A549 (cell line): ENCODE data around the gene HSPB9. TPM values are rescaled to one million over a fixed set of nuclear protein-coding genes. Genes with fewer than 3 reads are reported as not detected.

ENCODE experiments used
- ATAC-seq, 2 experiments: fragments of 200-7000 bp in 1 of 2; fragments of >200 bp in 1 of 2; cut with Nextera tagmentation in 1 of 2; cut with Tn5 transposase in 1 of 2; 3 replicates each; pipeline versions ENCODE4 v1.8.0 to v1.9.1; 2018 to 2020; ENCODE audit warnings: mild to moderate bottlenecking in 1 of 2, moderate library complexity in 1 of 2
- CTCF ChIA-PET: fragments of 300-600 bp; sonication (Branson Sonifier 250); formaldehyde crosslinking; extraction: SDS; loops from one replicate; lab custom pipeline; 2021; ENCODE audit warnings: antibody characterized with exemption, inconsistent platforms; lab: Yijun Ruan, JAX
- POLR2A ChIA-PET: fragments of 350-600 bp; formaldehyde crosslinking; extraction: SDS; loops from one replicate; lab custom pipeline; 2021; ENCODE audit warnings: antibody characterized with exemption, inconsistent platforms; lab: Yijun Ruan, JAX
- DNase-seq, 2 experiments: peaks; one replicate each; pipeline versions ENCODE4 v3.0.0 to v3.0.0-alpha.2; 2011 to 2016; ENCODE audit warnings: low read depth in 1 of 2, low spot score in 1 of 2
- FAIRE-seq: peaks from 2 replicates; lab custom pipeline; 2011; peaks lifted over from hg19 to GRCh38; lab: Jason Lieb, UNC
- H3K27ac ChIP-seq, 2 experiments: fragments of >200 bp; sonication (Bioruptor Twin); formaldehyde crosslinking; 3 replicates each; pipeline ENCODE4 v1.5.1; 2016 to 2017
- H3K4me1 ChIP-seq: fragments of >200 bp; sonication (Bioruptor Twin); formaldehyde crosslinking; 3 replicates; pipeline ENCODE4 v1.6.1; 2016
- H3K4me2 ChIP-seq: fragments of >200 bp; sonication (Bioruptor Twin); formaldehyde crosslinking; 3 replicates; pipeline ENCODE4 v1.6.1; 2016
- H3K4me3 ChIP-seq: fragments of >200 bp; sonication (Bioruptor Twin); formaldehyde crosslinking; 3 replicates; pipeline ENCODE4 v1.5.1; 2016
- H3K9me3 ChIP-seq: fragments of >200 bp; sonication (Bioruptor Twin); formaldehyde crosslinking; 3 replicates; pipeline ENCODE4 v1.6.1; 2016
- ATOH8 ChIP-seq: fragments of 250-450 bp; sonication (Bioruptor Pico); IDR thresholded peaks from 2 replicates; pipeline ENCODE4 v1.5.0; 2020; ENCODE audit warnings: low read depth, mild to moderate bottlenecking, moderate library complexity
- CEBPB ChIP-seq, 2 experiments: fragments of >200 bp in 1 of 2; sonication (Bioruptor Twin) in 1 of 2; formaldehyde crosslinking in 1 of 2; IDR thresholded peaks; 2 replicates each; pipeline ENCODE4 v1.6.1; 2012 to 2016
- CTCF ChIP-seq: fragments of >200 bp; sonication (Bioruptor Twin); formaldehyde crosslinking; IDR thresholded peaks from 3 replicates; pipeline ENCODE4 v1.5.1; 2016
- E2F6 ChIP-seq: IDR thresholded peaks from 2 replicates; pipeline ENCODE4 v1.6.1; 2012; ENCODE audit warnings: low read depth, borderline replicate concordance
- EHMT2 ChIP-seq: fragments of 200-600 bp; sonication (generic); IDR thresholded peaks from 2 replicates; pipeline ENCODE4 v1.6.1; 2016; ENCODE audit warnings: antibody characterized with exemption, low read depth, mild to moderate bottlenecking, moderate library complexity
- ELK1 ChIP-seq: fragments of 150-350 bp; IDR thresholded peaks from 2 replicates; pipeline ENCODE4 v1.6.1; 2014; ENCODE audit warnings: low read depth, mild to moderate bottlenecking, low read length
- FOSB ChIP-seq: fragments of 250-450 bp; sonication (Bioruptor Pico); IDR thresholded peaks from 2 replicates; pipeline ENCODE4 v1.5.0; 2020; ENCODE audit warnings: mild to moderate bottlenecking, moderate library complexity
- FOSL2 ChIP-seq, 2 experiments: fragments of 450-650 bp in 1 of 2; fragments of >200 bp in 1 of 2; sonication (Bioruptor Twin) in 1 of 2; formaldehyde crosslinking; IDR thresholded peaks; 2 replicates each; pipeline versions ENCODE4 v1.5.0 to v1.6.1; 2016 to 2020; ENCODE audit warnings: mild to moderate bottlenecking in 1 of 2, moderate library complexity in 1 of 2
- GATA3 ChIP-seq: IDR thresholded peaks from 2 replicates; pipeline ENCODE4 v1.6.1; 2012; ENCODE audit warnings: borderline replicate concordance
- HOXB5 ChIP-seq: fragments of 250-450 bp; sonication (Bioruptor Pico); IDR thresholded peaks from 2 replicates; pipeline ENCODE4 v1.5.0; 2020; ENCODE audit warnings: mild to moderate bottlenecking, moderate library complexity
- MAX ChIP-seq: IDR thresholded peaks from 2 replicates; pipeline ENCODE4 v1.6.1; 2012
- MAZ ChIP-seq: fragments of 150-350 bp; IDR thresholded peaks from 2 replicates; pipeline ENCODE4 v1.6.1; 2014; ENCODE audit warnings: antibody characterized with exemption, low read depth, low read length, borderline replicate concordance
- PHF8 ChIP-seq: fragments of 200-600 bp; sonication (generic); IDR thresholded peaks from 2 replicates; pipeline ENCODE4 v1.6.1; 2016; ENCODE audit warnings: low read depth, mild to moderate bottlenecking, antibody characterized with exemption, moderate library complexity, borderline replicate concordance
- POLR2AphosphoS2 ChIP-seq: conservative IDR thresholded peaks from 2 replicates; pipeline ENCODE4 v1.6.1; 2012; ENCODE audit warnings: low read length, improper control_type of control experiment, inconsistent platforms
- SREBF2 ChIP-seq: fragments of 450-650 bp; IDR thresholded peaks from 2 replicates; pipeline ENCODE4 v1.6.1; 2014; ENCODE audit warnings: mild to moderate bottlenecking, moderate library complexity
- TFCP2L1 ChIP-seq: fragments of 250-450 bp; sonication (Bioruptor Pico); IDR thresholded peaks from 2 replicates; pipeline ENCODE4 v1.5.0; 2021; ENCODE audit warnings: mild to moderate bottlenecking
- ZFP36 ChIP-seq: fragments of 450-650 bp; IDR thresholded peaks from 2 replicates; pipeline ENCODE4 v1.6.1; 2014; ENCODE audit warnings: borderline replicate concordance; ENCODE audit not compliant: partially characterized antibody
- WGBS: methylation state at CpG from one replicate; pipeline ENCODE4 v1.1.6; 2017; ENCODE audit errors: missing lambda C conversion rate; 5-methylcytosine and 5-hydroxymethylcytosine counted together
- polyA plus RNA-seq, 4 experiments: library from polyadenylated mRNA; depleted of rRNA in 3 of 4; stranded (reverse); fragments of >200 nt; fragmentation: RNase III in 1 of 4; extraction: RNeasy Plus Mini Kit Qiagen cat#74134 plus additional on column Dnase treatment in 1 of 4; gene quantifications; 2 replicates in 3 of 4; 3 replicates in 1 of 4; pipeline ENCODE4 v1.2.3, GENCODE V29; 2011 to 2017

HSPB9 gene
- polyA plus RNA-seq, 2 of the 4 experiments (the other 2 are of a cell fraction): 0.04 TPM; not detected in 1

- TF ChIP-seq ZFP36: no peak
- TF ChIP-seq HOXB5 (CRISPR knock-in tag): no peak
- no peak for TF ChIP-seq MAX
- no peak for TF ChIP-seq FOSB (CRISPR knock-in tag)
- no peak for TF ChIP-seq GATA3
- TF ChIP-seq EHMT2: no peak
- TF ChIP-seq FOSL2 (IDR thresholded peaks at IDR 0.05): no peak
- no peak for TF ChIP-seq FOSL2 (CRISPR knock-in tag; IDR thresholded peaks at IDR 0.05)
- FAIRE-seq (no peak), DNase-seq (no peak), ATAC-seq (peak; percentile 47 to 48; a peak in 5 of 6 replicates)
- Histone ChIP-seq H3K4me3 (no peak overlapping the region), H3K4me1 (0 out of 3 replicates have a peak, but pooled peaks cover 3% of the 10 kb centered on the region), H3K9me3 (no peaks in the 10 kb centered on the region), H3K27ac (no peak overlapping the region), H3K4me2 (no peak overlapping the region)
- ChIA-PET POLR2A (no interaction called here), CTCF (interaction anchor here (0.6 to 39.5 kb wide), 11 partner anchors 8 to 276 kb away, joined by 3 to 658 read pairs (median 4); partner anchors contain the start of genes DNAJC7, KAT2A, NKIRAS2 and P3H4)
- WGBS: 66% methylated on average over 20 of the region's 20 CpGs
Measured at GRCh38 chr17:42087736-42088705, 34.6 kb upstream of the HSPB9 start.

- H3K4me3 ChIP-seq: no peak overlapping the region
- DNase-seq (no peak), ATAC-seq (peak in 1 of 2 experiments; percentile 11; a peak in 1 of 6 replicates), FAIRE-seq (no peak)
- WGBS: 80% methylated on average over 8 of the region's 8 CpGs
- 0 out of 3 replicates have a peak, but pooled peaks cover 3% of the 10 kb centered on the region for H3K4me1 ChIP-seq
- TF ChIP-seq MAZ (no peak), PHF8 (no peak), TFCP2L1 (CRISPR knock-in tag) (no peak), CEBPB (IDR thresholded peaks at IDR 0.05) (no peak), CTCF (no peak), HOXB5 (CRISPR knock-in tag) (no peak), ELK1 (no peak), SREBF2 (no peak), POLR2AphosphoS2 (no peak), E2F6 (no peak), ATOH8 (CRISPR knock-in tag) (no peak), FOSB (CRISPR knock-in tag) (no peak)
- ChIA-PET POLR2A (no interaction called here), CTCF (interaction anchor here (0.9 to 39.5 kb wide), 5 partner anchors 9 to 125 kb away, joined by 3 to 658 read pairs (median 41); partner anchors contain the start of genes DNAJC7, KAT2A and NKIRAS2)
- H3K27ac ChIP-seq: no peak overlapping the region
- no peak overlapping the region for H3K4me2 ChIP-seq
- H3K9me3 ChIP-seq: no peaks in the 10 kb centered on the region
Measured at GRCh38 chr17:42088736-42089135, 33.9 kb upstream of the HSPB9 start.
